Neural cell (in vitro differentiated cells): ENCODE data around the gene LHFPL2. TPM values are rescaled to one million over a fixed set of nuclear protein-coding genes. Genes with fewer than 3 reads are reported as not detected.

Experiments used
- H2AFZ ChIP-seq: fragments of 200-600, 300-800 bp; sonication (generic), shearing (Covaris generic); 2 replicates; pipeline ENCODE4 v1.6.0; 2014; ENCODE audit warnings: low read depth, mild to moderate bottlenecking, antibody characterized with exemption, low read length, moderate library complexity
- H3F3A ChIP-seq: fragments of 200-600 bp; shearing (Covaris generic); 2 replicates; pipeline ENCODE4 v1.6.1; 2016; ENCODE audit warnings: mild to moderate bottlenecking, moderate library complexity, mixed read lengths, antibody characterized with exemption, low read length; ENCODE audit not compliant: insufficient read depth, poor library complexity, severe bottlenecking
- H3K27ac ChIP-seq: fragments of 200-600, 300-800 bp; sonication (generic), shearing (Covaris generic); 2 replicates; pipeline ENCODE4 v1.5.1; 2014; ENCODE audit warnings: mild to moderate bottlenecking, low read length, moderate library complexity
- H3K27me3 ChIP-seq: fragments of 300-800, 200-600 bp; sonication (generic), shearing (Covaris generic); 2 replicates; pipeline ENCODE4 v1.6.0; 2014; ENCODE audit warnings: mild to moderate bottlenecking, low read depth, low read length, moderate library complexity; ENCODE audit not compliant: insufficient read depth
- H3K36me3 ChIP-seq: fragments of 300-800, 200-600 bp; sonication (generic), shearing (Covaris generic); 2 replicates; pipeline ENCODE4 v1.5.1; 2014; ENCODE audit warnings: mild to moderate bottlenecking, antibody characterized with exemption, low read length, moderate library complexity; ENCODE audit not compliant: insufficient read depth
- H3K4me2 ChIP-seq: fragments of 300-800, 200-600 bp; sonication (generic), shearing (Covaris generic); 2 replicates; pipeline ENCODE4 v1.6.0; 2014; ENCODE audit warnings: mild to moderate bottlenecking, low read length
- H3K4me3 ChIP-seq: fragments of 300-800, 200-600 bp; sonication (generic), shearing (Covaris generic); 2 replicates; pipeline ENCODE4 v1.5.1; 2014; ENCODE audit warnings: mild to moderate bottlenecking, low read length, moderate library complexity
- H3K79me2 ChIP-seq: fragments of 200-600 bp; shearing (Covaris generic); replicated peaks from 2 replicates; pipeline ENCODE4 v1.6.0; 2014; ENCODE audit warnings: mild to moderate bottlenecking, low read length, moderate library complexity; ENCODE audit not compliant: insufficient read depth
- H3K9ac ChIP-seq: fragments of 300-800, 200-600 bp; sonication (generic), shearing (Covaris generic); 2 replicates; pipeline ENCODE4 v1.6.1; 2016; ENCODE audit warnings: mild to moderate bottlenecking, low read length, mixed read lengths
- H3K9me2 ChIP-seq: fragments of 200-600 bp; shearing (Covaris generic); 2 replicates; pipeline ENCODE4 v1.6.1; 2016; ENCODE audit warnings: mild to moderate bottlenecking, low read length, mixed read lengths; ENCODE audit not compliant: insufficient read depth
- H3K9me3 ChIP-seq: fragments of 200-600, 300-800 bp; sonication (generic), shearing (Covaris generic); 2 replicates; pipeline ENCODE4 v1.6.1; 2016; ENCODE audit warnings: mild to moderate bottlenecking, mixed run types, low read length, moderate library complexity, mixed read lengths
- H4K20me1 ChIP-seq: fragments of 200-600 bp; shearing (Covaris generic); 2 replicates; pipeline ENCODE4 v1.6.1; 2016; ENCODE audit warnings: mild to moderate bottlenecking, mixed run types; ENCODE audit not compliant: insufficient read depth
- CTCF ChIP-seq: fragments of 450-650 bp; IDR thresholded peaks from 2 replicates; pipeline ENCODE4 v1.5.1; 2014; ENCODE audit warnings: antibody characterized with exemption, mild to moderate bottlenecking, moderate library complexity; ENCODE audit not compliant: poor library complexity, severe bottlenecking
- EZH2 ChIP-seq: fragments of 200-600, 300-800 bp; shearing (Covaris generic), sonication (generic); IDR thresholded peaks from 2 replicates; pipeline ENCODE4 v1.6.1; 2014; ENCODE audit warnings: antibody characterized with exemption, low read length, borderline replicate concordance, mild to moderate bottlenecking; ENCODE audit not compliant: insufficient read depth, poor library complexity, severe bottlenecking
- MXI1 ChIP-seq: fragments of 450-650 bp; conservative IDR thresholded peaks from 2 replicates; pipeline ENCODE4 v1.6.1; 2014; ENCODE audit warnings: antibody characterized with exemption, mild to moderate bottlenecking; ENCODE audit not compliant: poor library complexity, severe bottlenecking
- POLR2AphosphoS5 ChIP-seq: IDR thresholded peaks from 2 replicates; pipeline ENCODE4 v1.6.1; 2012
- RAD21 ChIP-seq: fragments of 450-650 bp; conservative IDR thresholded peaks from 2 replicates; pipeline ENCODE4 v1.6.1; 2014; ENCODE audit warnings: antibody characterized with exemption, mild to moderate bottlenecking, moderate library complexity
- REST ChIP-seq: IDR thresholded peaks from 2 replicates; pipeline ENCODE4 v1.6.1; 2012; ENCODE audit warnings: borderline replicate concordance
- SMC3 ChIP-seq: fragments of 450-650 bp; conservative IDR thresholded peaks from 2 replicates; pipeline ENCODE4 v1.6.1; 2014; ENCODE audit warnings: antibody characterized with exemption, mild to moderate bottlenecking, moderate library complexity; ENCODE audit not compliant: poor library complexity
- TAF1 ChIP-seq: IDR thresholded peaks from 2 replicates; pipeline ENCODE4 v1.6.1; 2012; ENCODE audit warnings: low read depth
- polyA plus RNA-seq: library from polyadenylated mRNA; depleted of rRNA; stranded (reverse); fragments of >200 nt; gene quantifications from 2 replicates; pipeline ENCODE4 v1.2.3, GENCODE V29; 2014

LHFPL2 gene
- polyA plus RNA-seq, 1 donor from 2014 or later, result 1.6 TPM

- H3K27me3 ChIP-seq, result no peaks in the 10 kb centered on the region
- H2AFZ ChIP-seq, result no peak overlapping the region
- TF ChIP-seq TAF1, result no peak
- no peak for TF ChIP-seq MXI1
- TF ChIP-seq SMC3, result no peak
- no peak for TF ChIP-seq REST
- no peak for TF ChIP-seq POLR2AphosphoS5
- TF ChIP-seq RAD21, result no peak
- H4K20me1 ChIP-seq, result no peaks in the 10 kb centered on the region
- H3K9me2 ChIP-seq, result no peaks in the 10 kb centered on the region
- no peaks in the 10 kb centered on the region for H3K36me3 ChIP-seq
- H3K27ac ChIP-seq, result no peak overlapping the region
- no peak overlapping the region for H3K4me3 ChIP-seq
- H3F3A ChIP-seq, result no peaks in the 10 kb centered on the region
- no peaks in the 10 kb centered on the region for H3K79me2 ChIP-seq
- no peak overlapping the region for H3K4me2 ChIP-seq
- H3K9ac ChIP-seq, result no peak overlapping the region
- no peaks in the 10 kb centered on the region for H3K9me3 ChIP-seq
Measured at GRCh38 chr5:78586251-78586650, 62.3 kb downstream of the LHFPL2 start.

GRCh38 chr5:78578015-78578414, 70.6 kb downstream of the LHFPL2 start:
- H3F3A ChIP-seq, result no peaks in the 10 kb centered on the region
- H2AFZ ChIP-seq, result no peak overlapping the region
- H3K9ac ChIP-seq, result no peak overlapping the region
- no peaks in the 10 kb centered on the region for H4K20me1 ChIP-seq
- H3K27ac ChIP-seq, result no peak overlapping the region
- no peak for TF ChIP-seq MXI1
- no peak for TF ChIP-seq SMC3
- TF ChIP-seq CTCF, result no peak
- no peak for TF ChIP-seq TAF1
- no peaks in the 10 kb centered on the region for H3K79me2 ChIP-seq
- H3K4me2 ChIP-seq, result no peak overlapping the region
- no peaks in the 10 kb centered on the region for H3K9me2 ChIP-seq
- no peaks in the 10 kb centered on the region for H3K9me3 ChIP-seq
- no peaks in the 10 kb centered on the region for H3K27me3 ChIP-seq
- no peaks in the 10 kb centered on the region for H3K36me3 ChIP-seq
- no peak overlapping the region for H3K4me3 ChIP-seq

GRCh38 chr5:78577071-78577807, 71.3 kb downstream of the LHFPL2 start:
- H2AFZ ChIP-seq, result no peak overlapping the region
- H3K4me3 ChIP-seq, result no peak overlapping the region
- H3K9me3 ChIP-seq, result no peaks in the 10 kb centered on the region
- H3K27me3 ChIP-seq, result no peaks in the 10 kb centered on the region
- no peaks in the 10 kb centered on the region for H3F3A ChIP-seq
- no peaks in the 10 kb centered on the region for H3K36me3 ChIP-seq
- no peaks in the 10 kb centered on the region for H4K20me1 ChIP-seq
- no peak overlapping the region for H3K4me2 ChIP-seq
- no peaks in the 10 kb centered on the region for H3K9me2 ChIP-seq
- no peak for TF ChIP-seq POLR2AphosphoS5
- TF ChIP-seq TAF1, result no peak
- no peak for TF ChIP-seq EZH2
- H3K79me2 ChIP-seq, result no peaks in the 10 kb centered on the region
- H3K9ac ChIP-seq, result no peak overlapping the region
- H3K27ac ChIP-seq, result no peak overlapping the region
